ENCODE measurements around the gene DLG2. TPM values are rescaled to one million over a fixed set of nuclear protein-coding genes. Genes with fewer than 3 reads are reported as not detected.

Gene DLG2
- total RNA-seq, 2 experiments from 2014 or later, result 0.85 to 1.1 TPM

- DNase-seq, result no peak
- CTCF ChIA-PET, result no interaction called here
- POLR2A ChIA-PET, result no interaction called here
- no peaks in the 10 kb centered on the region for H3K4me1 Mint-ChIP-seq
- no peaks in the 10 kb centered on the region for H3K27me3 Mint-ChIP-seq
- peaks cover 3% of the 10 kb centered on the region for H3K9me3 Mint-ChIP-seq
- no peaks in the 10 kb centered on the region for H3K36me3 Mint-ChIP-seq (ENCODE audit: low read depth)
- no peak overlapping the region for H3K27ac Mint-ChIP-seq
- no peak overlapping the region for H3K4me3 Mint-ChIP-seq
These were observed 151.3 kb downstream of the DLG2 start for GRCh38 chr11:85475660-85476517.

GRCh38 chr11:85472953-85473352, 154.2 kb downstream of the DLG2 start:
- Mint-ChIP-seq H3K36me3 (ENCODE audit: low read depth) (no peaks in the 10 kb centered on the region), H3K4me3 (no peak overlapping the region), H3K9me3 (peaks cover 15% of the 10 kb centered on the region), H3K27ac (no peak overlapping the region), H3K4me1 (no peaks in the 10 kb centered on the region), H3K27me3 (no peaks in the 10 kb centered on the region)
- CTCF ChIA-PET, result no interaction called here
- no peak for DNase-seq
- POLR2A ChIA-PET, result no interaction called here

GRCh38 chr11:85464283-85464682, 162.9 kb downstream of the DLG2 start:
- Mint-ChIP-seq H3K9me3 (peaks cover 17% of the 10 kb centered on the region), H3K4me3 (no peak overlapping the region)

GRCh38 chr11:85459304-85459703, 167.8 kb downstream of the DLG2 start:
- Mint-ChIP-seq H3K36me3 (ENCODE audit: low read depth) (no peaks in the 10 kb centered on the region), H3K9me3 (peaks cover 22% of the 10 kb centered on the region)

More at GRCh38 chr11:85464283-85464682, 162.9 kb downstream of the DLG2 start:
- Mint-ChIP-seq H3K4me1 (no peaks in the 10 kb centered on the region), H3K27ac (no peak overlapping the region), H3K27me3 (no peaks in the 10 kb centered on the region), H3K36me3 (ENCODE audit: low read depth) (no peaks in the 10 kb centered on the region)
- ChIA-PET POLR2A (no interaction called here), CTCF (no interaction called here)
- no peak for DNase-seq

GRCh38 chr11:85444479-85444878, 182.7 kb downstream of the DLG2 start:
- H3K36me3 Mint-ChIP-seq (ENCODE audit: low read depth), result no peaks in the 10 kb centered on the region
- peaks cover 4% of the 10 kb centered on the region for H3K9me3 Mint-ChIP-seq
- no peaks in the 10 kb centered on the region for H3K27me3 Mint-ChIP-seq
- DNase-seq, result no peak
- no peak overlapping the region for H3K27ac Mint-ChIP-seq
- CTCF ChIA-PET, result interaction anchor here (0.7 kb wide), 1 partner anchor 1068 kb away, joined by 4 read pairs; no protein-coding TSS in a partner anchor
- POLR2A ChIA-PET, result no interaction called here
- no peaks in the 10 kb centered on the region for H3K4me1 Mint-ChIP-seq
- H3K4me3 Mint-ChIP-seq, result no peak overlapping the region

More at GRCh38 chr11:85459304-85459703, 167.8 kb downstream of the DLG2 start:
- no peak overlapping the region for H3K27ac Mint-ChIP-seq
- POLR2A ChIA-PET, result no interaction called here
- no peak for DNase-seq
- no peaks in the 10 kb centered on the region for H3K4me1 Mint-ChIP-seq
- no peak overlapping the region for H3K4me3 Mint-ChIP-seq
- CTCF ChIA-PET, result no interaction called here
- no peaks in the 10 kb centered on the region for H3K27me3 Mint-ChIP-seq

- H3K9me3 Mint-ChIP-seq, result peaks cover 6% of the 10 kb centered on the region
- POLR2A ChIA-PET, result no interaction called here
- H3K27ac Mint-ChIP-seq, result no peak overlapping the region
- no peaks in the 10 kb centered on the region for H3K4me1 Mint-ChIP-seq
- no peak overlapping the region for H3K4me3 Mint-ChIP-seq
- no peak for DNase-seq
- H3K27me3 Mint-ChIP-seq, result no peaks in the 10 kb centered on the region
- no peaks in the 10 kb centered on the region for H3K36me3 Mint-ChIP-seq (ENCODE audit: low read depth)
- CTCF ChIA-PET, result no interaction called here
These were observed 186.9 kb downstream of the DLG2 start for GRCh38 chr11:85440273-85440672.

GRCh38 chr11:85438328-85438727, 188.8 kb downstream of the DLG2 start:
- peaks cover 9% of the 10 kb centered on the region for H3K9me3 Mint-ChIP-seq
- no peak for DNase-seq
- POLR2A ChIA-PET, result no interaction called here
- no peaks in the 10 kb centered on the region for H3K27me3 Mint-ChIP-seq
- no peaks in the 10 kb centered on the region for H3K36me3 Mint-ChIP-seq (ENCODE audit: low read depth)
- CTCF ChIA-PET, result no interaction called here
- H3K4me3 Mint-ChIP-seq, result no peak overlapping the region
- no peaks in the 10 kb centered on the region for H3K4me1 Mint-ChIP-seq
- no peak overlapping the region for H3K27ac Mint-ChIP-seq

GRCh38 chr11:85431319-85431718, 195.8 kb downstream of the DLG2 start:
- ChIA-PET CTCF (no interaction called here), POLR2A (no interaction called here)
- H3K9me3 Mint-ChIP-seq, result peaks cover 18% of the 10 kb centered on the region
- no peaks in the 10 kb centered on the region for H3K27me3 Mint-ChIP-seq
- no peak for DNase-seq
- no peaks in the 10 kb centered on the region for H3K36me3 Mint-ChIP-seq (ENCODE audit: low read depth)
- H3K4me1 Mint-ChIP-seq, result no peaks in the 10 kb centered on the region
- no peak overlapping the region for H3K4me3 Mint-ChIP-seq
- no peak overlapping the region for H3K27ac Mint-ChIP-seq

- no peaks in the 10 kb centered on the region for H3K27me3 Mint-ChIP-seq
- POLR2A ChIA-PET, result no interaction called here
- DNase-seq, result no peak
- H3K4me3 Mint-ChIP-seq, result no peak overlapping the region
- no peak overlapping the region for H3K27ac Mint-ChIP-seq
- H3K4me1 Mint-ChIP-seq, result no peaks in the 10 kb centered on the region
- CTCF ChIA-PET, result no interaction called here
- H3K9me3 Mint-ChIP-seq, result peaks cover 38% of the 10 kb centered on the region
- H3K36me3 Mint-ChIP-seq (ENCODE audit: low read depth), result no peaks in the 10 kb centered on the region
These were observed 203.3 kb downstream of the DLG2 start for GRCh38 chr11:85423794-85424193.

- Mint-ChIP-seq H3K4me1 (no peaks in the 10 kb centered on the region), H3K9me3 (peaks cover 40% of the 10 kb centered on the region), H3K36me3 (ENCODE audit: low read depth) (no peaks in the 10 kb centered on the region), H3K4me3 (no peak overlapping the region), H3K27me3 (no peaks in the 10 kb centered on the region), H3K27ac (no peak overlapping the region)
- DNase-seq, result no peak
- POLR2A ChIA-PET, result no interaction called here
- CTCF ChIA-PET, result no interaction called here
These were observed 203.8 kb downstream of the DLG2 start for GRCh38 chr11:85423316-85423715.

- ChIA-PET CTCF (no interaction called here), POLR2A (no interaction called here)
- no peaks in the 10 kb centered on the region for H3K4me1 Mint-ChIP-seq
- peaks cover 24% of the 10 kb centered on the region for H3K9me3 Mint-ChIP-seq
- no peaks in the 10 kb centered on the region for H3K36me3 Mint-ChIP-seq (ENCODE audit: low read depth)
- H3K27ac Mint-ChIP-seq, result no peak overlapping the region
- no peaks in the 10 kb centered on the region for H3K27me3 Mint-ChIP-seq
- H3K4me3 Mint-ChIP-seq, result no peak overlapping the region
- no peak for DNase-seq
These were observed 213.0 kb downstream of the DLG2 start for GRCh38 chr11:85414175-85414574.

GRCh38 chr11:85407648-85408047, 219.5 kb downstream of the DLG2 start:
- no peaks in the 10 kb centered on the region for H3K27me3 Mint-ChIP-seq
- no peaks in the 10 kb centered on the region for H3K4me1 Mint-ChIP-seq
- H3K36me3 Mint-ChIP-seq (ENCODE audit: low read depth), result no peaks in the 10 kb centered on the region
- H3K4me3 Mint-ChIP-seq, result no peak overlapping the region
- DNase-seq, result no peak
- ChIA-PET POLR2A (no interaction called here), CTCF (no interaction called here)
- H3K27ac Mint-ChIP-seq, result no peak overlapping the region
- H3K9me3 Mint-ChIP-seq, result peaks cover 26% of the 10 kb centered on the region

GRCh38 chr11:85406841-85407240, 220.3 kb downstream of the DLG2 start:
- POLR2A ChIA-PET, result no interaction called here
- CTCF ChIA-PET, result no interaction called here

GRCh38 chr11:85406316-85406715, 220.8 kb downstream of the DLG2 start:
- peaks cover 19% of the 10 kb centered on the region for H3K9me3 Mint-ChIP-seq
- ChIA-PET CTCF (no interaction called here), POLR2A (no interaction called here)
- no peak for DNase-seq
- H3K36me3 Mint-ChIP-seq (ENCODE audit: low read depth), result no peaks in the 10 kb centered on the region
- H3K4me3 Mint-ChIP-seq, result no peak overlapping the region
- H3K27me3 Mint-ChIP-seq, result no peaks in the 10 kb centered on the region
- H3K27ac Mint-ChIP-seq, result no peak overlapping the region
- no peaks in the 10 kb centered on the region for H3K4me1 Mint-ChIP-seq

More at GRCh38 chr11:85406841-85407240, 220.3 kb downstream of the DLG2 start:
- no peaks in the 10 kb centered on the region for H3K36me3 Mint-ChIP-seq (ENCODE audit: low read depth)
- peaks cover 23% of the 10 kb centered on the region for H3K9me3 Mint-ChIP-seq
- DNase-seq, result no peak
- H3K27ac Mint-ChIP-seq, result no peak overlapping the region
- H3K27me3 Mint-ChIP-seq, result no peaks in the 10 kb centered on the region
- no peaks in the 10 kb centered on the region for H3K4me1 Mint-ChIP-seq
- no peak overlapping the region for H3K4me3 Mint-ChIP-seq
